WTC11 (cell line): Measurements from ENCODE around the gene LRP1.

Experiments used
- ATF3 ChIP-seq: sonication (generic); formaldehyde crosslinking; conservative IDR thresholded peaks from 2 replicates; pipeline ENCODE4 v1.8.1; 2022; ENCODE audit warnings: mild to moderate bottlenecking, missing genetic modification reagents
- CTCF ChIP-seq: fragments of 200-600 bp; IDR thresholded peaks from 2 replicates; pipeline ENCODE4 v1.8.0; 2022; ENCODE audit warnings: antibody characterized with exemption
- JUN ChIP-seq: sonication (generic); formaldehyde crosslinking; IDR thresholded peaks from 2 replicates; pipeline ENCODE4 v1.8.0; 2023; ENCODE audit warnings: mild to moderate bottlenecking, missing genetic modification reagents

GRCh38 chr12:57085999-57086492 is 42.2 kb upstream of the LRP1 start:
- TF ChIP-seq CTCF = no peak
- TF ChIP-seq ATF3 (CRISPR knock-in tag) = no peak
- TF ChIP-seq JUN = no peak
